ENCODE measurements around the gene HOXB9. TPM values are rescaled to one million over a fixed set of nuclear protein-coding genes. Genes with fewer than 3 reads are reported as not detected.

HOXB9 gene
- total RNA-seq, 1 experiment from 2014 or later, result not detected

- Mint-ChIP-seq H3K4me1 (peaks cover 15 to 32% of the 10 kb centered on the region in 2 experiments), H3K4me3 (no peak overlapping the region), H3K9me3 (peaks cover 10 to 26% of the 10 kb centered on the region in 2 experiments), H3K27ac (no peak overlapping the region), H3K36me3 (ENCODE audit: insufficient read depth in 1 of 3, low read depth in 3 of 3) (no peaks in the 10 kb centered on the region; a peak in 2 of 7 replicates), H3K27me3 (ENCODE audit: low read depth) (peaks cover 98% of the 10 kb centered on the region)
- Histone ChIP-seq H4K5ac (ENCODE audit: insufficient read length, low read depth, low read length) (no peak overlapping the region), H2BK5ac (ENCODE audit: insufficient read length, low read length) (no peak overlapping the region), H3K14ac (ENCODE audit: insufficient read depth, low read length) (no peak overlapping the region), H2BK120ac (ENCODE audit: low read depth, low read length, poor library complexity, severe bottlenecking) (no peak overlapping the region), H3K27ac (ENCODE audit: insufficient read length, low read depth, low read length) (no peak overlapping the region), H4K91ac (ENCODE audit: insufficient read length, low read depth, low read length) (no peak overlapping the region), H3K18ac (ENCODE audit: insufficient read length, low read depth, low read length) (no peak overlapping the region), H3K23me2 (ENCODE audit: insufficient read length, low read depth, low read length, poor library complexity, severe bottlenecking) (peaks cover 3% of the 10 kb centered on the region), H2BK12ac (ENCODE audit: insufficient read length, low read depth, low read length) (no peak overlapping the region), H3K79me1 (ENCODE audit: insufficient read depth, low read depth, low read length, poor library complexity, severe bottlenecking) (no peaks in the 10 kb centered on the region), H3K79me2 (ENCODE audit: insufficient read depth, low read length) (no peaks in the 10 kb centered on the region), H3K4me1 (ENCODE audit: insufficient read depth, low read length) (no peaks in the 10 kb centered on the region), H3K27me3 (ENCODE audit: insufficient read depth, low read length) (peaks cover 96% of the 10 kb centered on the region), H3K4me2 (ENCODE audit: insufficient read depth, insufficient read length, low read length) (no peak overlapping the region), H4K8ac (replicated peaks; ENCODE audit: insufficient read length, low read depth, low read length) (no peak overlapping the region), H3K4ac (ENCODE audit: low read depth, low read length) (no peak overlapping the region), H2AK5ac (ENCODE audit: insufficient read length, low read length) (no peak overlapping the region), H3K9ac (ENCODE audit: extremely low read depth, insufficient read length, low read length) (no peak overlapping the region), H2AFZ (ENCODE audit: low read length) (no peak overlapping the region), H3T11ph (ENCODE audit: low read length) (no peak overlapping the region), H2BK15ac (ENCODE audit: low read depth, low read length) (no peak overlapping the region), H3K56ac (ENCODE audit: insufficient read length, low read depth, low read length) (no peak overlapping the region), H3K23ac (ENCODE audit: insufficient read length, low read depth, low read length) (no peak overlapping the region), H4K20me1 (ENCODE audit: control insufficient read depth, insufficient read depth, insufficient read length) (no peaks in the 10 kb centered on the region), H2BK20ac (ENCODE audit: low read depth, low read length, poor library complexity, severe bottlenecking) (no peak overlapping the region), H3K9me3 (ENCODE audit: control insufficient read depth, low read depth, low read length) (no peaks in the 10 kb centered on the region)
- DNase-seq, result no peak
- no peak for TF ChIP-seq CTCF (conservative IDR thresholded peaks at IDR 0.05)
- no CpG with 5 or more reads among the region's 7 CpGs for WGBS (ENCODE audit: extremely low coverage, insufficient read length, low lambda C conversion rate)
Measured at GRCh38 chr17:48582750-48583069, 43.4 kb downstream of the HOXB9 start.

Data from H9 (cell line).